Left forelimb (tissue), 1 donor: Measurements from ENCODE around the gene CPNE9.

Experiments
- DNase-seq: peaks from one replicate; pipeline ENCODE4 v3.0.0-alpha.2; 2018; ENCODE audit warnings: low spot score

CPNE9 gene

GRCh38 chr3:9779075-9779593 is 75.5 kb downstream of the CPNE9 start:
- DNase-seq = no peak
